ENCODE data around the gene CCDC167. TPM values are rescaled to one million over a fixed set of nuclear protein-coding genes. Genes with fewer than 3 reads are reported as not detected.
A peak's percentile ranks its signal among the peaks of the same experiment; 100 is the strongest.

CCDC167 gene
- total RNA-seq, 1 donor from 2014 or later, result 73.1 TPM

DNA sequence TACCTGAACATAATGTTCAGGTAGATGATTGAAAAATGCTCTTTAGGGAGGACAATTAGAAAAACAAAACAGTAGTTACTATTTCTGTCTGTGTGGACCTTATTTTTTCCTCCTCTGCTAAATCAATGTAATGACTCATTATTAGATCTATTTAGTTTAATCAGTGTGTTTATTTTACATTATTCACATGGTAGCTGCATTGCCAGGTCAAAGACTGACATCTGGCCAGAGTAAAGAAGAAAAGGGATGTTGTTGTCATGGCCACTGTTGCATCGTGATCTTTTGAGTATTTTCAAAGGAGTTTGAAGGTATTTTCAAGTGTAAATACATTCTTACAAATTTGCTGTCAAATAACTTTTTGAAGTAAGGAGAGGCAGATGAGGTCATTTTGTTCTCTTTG is 60.8 kb downstream of the CCDC167 start:
- H3K4me1 Mint-ChIP-seq, result peaks cover 6% of the 10 kb centered on the region
- no peak for DNase-seq (ENCODE audit: low read depth, low spot score)
- H3K27me3 Mint-ChIP-seq (ENCODE audit: low read depth), result no peaks in the 10 kb centered on the region
- no peaks in the 10 kb centered on the region for H3K9me3 Mint-ChIP-seq
- TF ChIP-seq, protein P1, sequence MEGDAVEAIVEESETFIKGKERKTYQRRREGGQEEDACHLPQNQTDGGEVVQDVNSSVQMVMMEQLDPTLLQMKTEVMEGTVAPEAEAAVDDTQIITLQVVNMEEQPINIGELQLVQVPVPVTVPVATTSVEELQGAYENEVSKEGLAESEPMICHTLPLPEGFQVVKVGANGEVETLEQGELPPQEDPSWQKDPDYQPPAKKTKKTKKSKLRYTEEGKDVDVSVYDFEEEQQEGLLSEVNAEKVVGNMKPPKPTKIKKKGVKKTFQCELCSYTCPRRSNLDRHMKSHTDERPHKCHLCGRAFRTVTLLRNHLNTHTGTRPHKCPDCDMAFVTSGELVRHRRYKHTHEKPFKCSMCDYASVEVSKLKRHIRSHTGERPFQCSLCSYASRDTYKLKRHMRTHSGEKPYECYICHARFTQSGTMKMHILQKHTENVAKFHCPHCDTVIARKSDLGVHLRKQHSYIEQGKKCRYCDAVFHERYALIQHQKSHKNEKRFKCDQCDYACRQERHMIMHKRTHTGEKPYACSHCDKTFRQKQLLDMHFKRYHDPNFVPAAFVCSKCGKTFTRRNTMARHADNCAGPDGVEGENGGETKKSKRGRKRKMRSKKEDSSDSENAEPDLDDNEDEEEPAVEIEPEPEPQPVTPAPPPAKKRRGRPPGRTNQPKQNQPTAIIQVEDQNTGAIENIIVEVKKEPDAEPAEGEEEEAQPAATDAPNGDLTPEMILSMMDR (conservative IDR thresholded peaks at IDR 0.05), result no peak
- H3K36me3 Mint-ChIP-seq (ENCODE audit: low read depth), result peaks cover 2% of the 10 kb centered on the region
- H3K4me3 Mint-ChIP-seq, result no peak overlapping the region
- H3K27ac Mint-ChIP-seq (ENCODE audit: unreplicated experiment), result no peak overlapping the region

DNA sequence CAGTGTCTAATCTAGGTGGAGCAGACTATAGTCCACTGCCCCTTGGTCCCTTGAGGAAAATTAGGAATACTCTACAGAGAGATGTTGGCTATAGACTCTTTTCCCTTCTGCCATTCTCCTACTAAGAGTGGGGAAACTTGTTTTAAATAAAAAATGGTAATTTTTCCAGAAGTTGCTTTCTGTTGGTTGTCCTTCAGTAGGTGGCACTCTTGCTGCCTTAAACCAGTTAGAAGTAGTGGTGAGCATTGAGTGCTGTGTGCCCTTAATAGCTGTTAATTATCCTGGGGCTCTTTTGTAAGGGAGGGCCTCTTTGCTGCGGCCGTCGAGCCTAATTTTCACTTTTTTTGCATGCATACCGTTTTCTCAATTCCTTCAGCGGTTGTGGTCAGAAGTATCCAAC is 63.9 kb downstream of the CCDC167 start:
- no peak for DNase-seq (ENCODE audit: low read depth, low spot score)
- Mint-ChIP-seq H3K27me3 (ENCODE audit: low read depth) (no peaks in the 10 kb centered on the region), H3K4me1 (peaks cover 21% of the 10 kb centered on the region), H3K9me3 (no peaks in the 10 kb centered on the region), H3K36me3 (ENCODE audit: low read depth) (no peaks in the 10 kb centered on the region), H3K4me3 (peak overlapping the region; percentile 79), H3K27ac (ENCODE audit: unreplicated experiment) (no peak overlapping the region)
- TF ChIP-seq, protein P1 (conservative IDR thresholded peaks at IDR 0.05), result no peak

- TF ChIP-seq, protein P1 (conservative IDR thresholded peaks at IDR 0.05), result no peak
- H3K36me3 Mint-ChIP-seq (ENCODE audit: low read depth), result no peaks in the 10 kb centered on the region
- peaks cover 21% of the 10 kb centered on the region for H3K4me1 Mint-ChIP-seq
- no peak overlapping the region for H3K27ac Mint-ChIP-seq (ENCODE audit: unreplicated experiment)
- peaks cover 2% of the 10 kb centered on the region for H3K27me3 Mint-ChIP-seq (ENCODE audit: low read depth)
- H3K4me3 Mint-ChIP-seq, result peak overlapping the region; percentile 79
- no peak for DNase-seq (ENCODE audit: low read depth, low spot score)
- no peaks in the 10 kb centered on the region for H3K9me3 Mint-ChIP-seq
Measured at GRCh38 chr6:37435373-37435772, 64.3 kb downstream of the CCDC167 start.

GRCh38 chr6:37433657-37434271 is 65.9 kb downstream of the CCDC167 start:
- H3K27ac Mint-ChIP-seq (ENCODE audit: unreplicated experiment), result peak overlapping the region; percentile 71
- H3K9me3 Mint-ChIP-seq, result no peaks in the 10 kb centered on the region
- H3K4me3 Mint-ChIP-seq, result peak overlapping the region; percentile 94
- TF ChIP-seq, protein P1 (conservative IDR thresholded peaks at IDR 0.05), result no peak
- H3K36me3 Mint-ChIP-seq (ENCODE audit: low read depth), result no peaks in the 10 kb centered on the region
- DNase-seq (ENCODE audit: low read depth, low spot score), result no peak
- H3K4me1 Mint-ChIP-seq, result peaks cover 21% of the 10 kb centered on the region
- peaks cover 9% of the 10 kb centered on the region for H3K27me3 Mint-ChIP-seq (ENCODE audit: low read depth)

Other genes with a start within 250 kb of the CCDC167 start
- 11.1 and 11.4 TPM in 2 replicates for gene TBC1D22B, start 242.1 kb downstream of the CCDC167 start, total RNA-seq
- gene TMEM217, start 241.7 kb downstream of the CCDC167 start, total RNA-seq, result 0.82 and 0.86 TPM in 2 replicates
- gene RNF8, start 145.9 kb downstream of the CCDC167 start, total RNA-seq, result 31.6 and 33.3 TPM in 2 replicates
- 49.0 and 51.0 TPM in 2 replicates for gene CMTR1, start 66.7 kb downstream of the CCDC167 start, total RNA-seq
- gene MDGA1, start 198.0 kb upstream of the CCDC167 start, total RNA-seq, result 17.8 and 21.7 TPM in 2 replicates